Measurements from ENCODE around the gene PIEZO1. TPM values are rescaled to one million over a fixed set of nuclear protein-coding genes. Genes with fewer than 3 reads are reported as not detected.
A peak's percentile ranks its signal among the peaks of the same experiment; 100 is the strongest.

Gene PIEZO1
- total and polyA plus RNA-seq, 2 donors (not counting 3 experiments of a cell fraction or from before 2014, with no cell fraction given): 298 to 322 TPM

DNA sequence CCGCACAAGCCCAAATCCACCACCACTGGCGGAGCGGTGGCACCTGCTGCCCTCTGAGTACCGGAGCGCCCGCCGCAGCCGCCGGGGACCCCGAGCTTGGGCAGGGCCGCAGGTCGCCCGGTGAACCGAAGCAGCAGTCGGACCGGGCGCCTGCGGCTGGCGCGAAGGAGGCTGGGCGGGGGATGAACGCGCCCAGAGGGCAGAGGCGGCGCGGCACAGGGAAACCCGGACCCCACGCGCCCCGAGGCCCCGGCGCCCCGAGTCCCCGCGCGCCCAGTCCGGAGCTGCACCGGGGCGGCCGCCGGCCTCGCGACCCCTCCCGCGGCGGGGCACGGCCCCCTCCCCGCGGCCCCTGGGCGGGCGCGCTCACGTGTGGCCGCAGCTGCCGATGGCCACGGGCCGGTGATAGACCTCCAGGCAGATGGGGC lies 79.2 kb downstream of the PIEZO1 start:
- Histone ChIP-seq H3K9me1 (replicated peaks; ENCODE audit: control insufficient read depth, extremely low read depth, insufficient read depth, low read length) (no peaks in the 10 kb centered on the region), H3K9me3 (replicated peaks; ENCODE audit: control insufficient read depth, insufficient read depth, low read length) (no peaks in the 10 kb centered on the region), H2AFZ (ENCODE audit: low read depth, low read length) (peak overlapping the region; percentile 44), H3K9ac (replicated peaks; ENCODE audit: extremely low read depth, insufficient read depth, low read length) (peak overlapping the region; percentile 42), H4K20me1 (replicated peaks; ENCODE audit: control insufficient read depth, extremely low read depth, insufficient read depth, low read length) (no peaks in the 10 kb centered on the region), H3K79me2 (ENCODE audit: control insufficient read depth, insufficient read depth, low read length) (peaks cover 67% of the 10 kb centered on the region), H3K27me3 (ENCODE audit: control insufficient read depth in 2 of 2, insufficient read depth in 2 of 2, low read length in 2 of 2) (no peaks in the 10 kb centered on the region), H3K36me3 (ENCODE audit: control insufficient read depth in 2 of 2, extremely low read depth in 1 of 2, insufficient read depth in 2 of 2, low read length in 2 of 2) (peaks cover 0 to 3% of the 10 kb centered on the region in 2 experiments), H3K27ac (ENCODE audit: insufficient read depth, low read depth, low read length) (peak overlapping the region; percentile 45), H3K4me2 (ENCODE audit: insufficient read depth, low read length) (peak overlapping the region; percentile 91), H3K4me3 (replicated peaks in 1 of 3; ENCODE audit: insufficient read depth in 1 of 3, low read depth in 1 of 3, low read length in 3 of 3) (peak overlapping the region; percentile 69 to 90 (median 79)), H3K4me1 (ENCODE audit: control insufficient read depth, extremely low read depth, insufficient read depth, low read length) (peaks cover 50% of the 10 kb centered on the region)
- TF ChIP-seq, protein P1, sequence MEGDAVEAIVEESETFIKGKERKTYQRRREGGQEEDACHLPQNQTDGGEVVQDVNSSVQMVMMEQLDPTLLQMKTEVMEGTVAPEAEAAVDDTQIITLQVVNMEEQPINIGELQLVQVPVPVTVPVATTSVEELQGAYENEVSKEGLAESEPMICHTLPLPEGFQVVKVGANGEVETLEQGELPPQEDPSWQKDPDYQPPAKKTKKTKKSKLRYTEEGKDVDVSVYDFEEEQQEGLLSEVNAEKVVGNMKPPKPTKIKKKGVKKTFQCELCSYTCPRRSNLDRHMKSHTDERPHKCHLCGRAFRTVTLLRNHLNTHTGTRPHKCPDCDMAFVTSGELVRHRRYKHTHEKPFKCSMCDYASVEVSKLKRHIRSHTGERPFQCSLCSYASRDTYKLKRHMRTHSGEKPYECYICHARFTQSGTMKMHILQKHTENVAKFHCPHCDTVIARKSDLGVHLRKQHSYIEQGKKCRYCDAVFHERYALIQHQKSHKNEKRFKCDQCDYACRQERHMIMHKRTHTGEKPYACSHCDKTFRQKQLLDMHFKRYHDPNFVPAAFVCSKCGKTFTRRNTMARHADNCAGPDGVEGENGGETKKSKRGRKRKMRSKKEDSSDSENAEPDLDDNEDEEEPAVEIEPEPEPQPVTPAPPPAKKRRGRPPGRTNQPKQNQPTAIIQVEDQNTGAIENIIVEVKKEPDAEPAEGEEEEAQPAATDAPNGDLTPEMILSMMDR (IDR thresholded peaks at IDR 0.05; ENCODE audit: extremely low read depth in 1 of 2, insufficient read depth in 1 of 2, low read depth in 1 of 2, low read length in 2 of 2): no peak
- TF ChIP-seq GATA2 (IDR thresholded peaks at IDR 0.05; ENCODE audit: insufficient read depth, insufficient read length, low read depth, low read length): no peak
- TF ChIP-seq FOS (IDR thresholded peaks at IDR 0.05; ENCODE audit: borderline replicate concordance, insufficient read depth, low read length): no peak
- no peak for TF ChIP-seq POLR2AphosphoS5 (IDR thresholded peaks at IDR 0.05; ENCODE audit: insufficient read depth, low read depth, low read length)
- no peak for TF ChIP-seq EZH2 (IDR thresholded peaks at IDR 0.05; ENCODE audit: borderline replicate concordance, low read depth, low read length, severe bottlenecking)
- POLR2A ChIA-PET: no interaction called here
- dilution Hi-C loops (cut with MboI; ENCODE audit: extremely low pct_ligation_motif_present, low sequenced_read_pairs): no loop called here
- DNase-seq (ENCODE audit: low read depth, low spot score): peak; percentile 26
- peak; percentile 62 for FAIRE-seq
- intact Hi-C loops (cut with micrococcal nuclease): no loop called here
- CTCF ChIA-PET: interaction anchor here (1.0 to 4.3 kb wide), 3 partner anchors 30 to 79 kb away, joined by 3 to 25 read pairs (median 5); partner anchors contain the start of gene PIEZO1
- BruUV-seq (replicated peaks): no TSS peak
